WTC11 (cell line): ENCODE data around the gene RPS10.

Experiments
- CREB1 ChIP-seq: sonication (generic); formaldehyde crosslinking; IDR thresholded peaks from 2 replicates; pipeline ENCODE4 v1.8.0; 2023; ENCODE audit warnings: mild to moderate bottlenecking, missing genetic modification reagents
- CTCF ChIP-seq: fragments of 200-600 bp; IDR thresholded peaks from 2 replicates; pipeline ENCODE4 v1.8.0; 2022; ENCODE audit warnings: antibody characterized with exemption
- E2F4 ChIP-seq: sonication (generic); formaldehyde crosslinking; IDR thresholded peaks from 2 replicates; pipeline ENCODE4 v1.8.1; 2022; ENCODE audit warnings: low read depth, mild to moderate bottlenecking, moderate library complexity, missing genetic modification reagents, borderline replicate concordance
- ELF4 ChIP-seq: sonication (generic); formaldehyde crosslinking; IDR thresholded peaks from 2 replicates; pipeline ENCODE4 v1.8.1; 2022; ENCODE audit warnings: low read depth, mild to moderate bottlenecking, moderate library complexity, missing genetic modification reagents
- ERG ChIP-seq: fragments of 250-450 bp; sonication (Bioruptor Pico); IDR thresholded peaks from 2 replicates; pipeline ENCODE4 v1.8.0; 2021; ENCODE audit warnings: mild to moderate bottlenecking
- ESRRA ChIP-seq: sonication (generic); formaldehyde crosslinking; IDR thresholded peaks from 2 replicates; pipeline ENCODE4 v1.8.1; 2022; ENCODE audit warnings: mild to moderate bottlenecking, missing genetic modification reagents, borderline replicate concordance
- HMGXB4 ChIP-seq: sonication (generic); formaldehyde crosslinking; IDR thresholded peaks from 2 replicates; pipeline ENCODE4 v1.8.1; 2023; ENCODE audit warnings: mild to moderate bottlenecking, moderate library complexity, missing genetic modification reagents
- IRF2 ChIP-seq: sonication (generic); formaldehyde crosslinking; IDR thresholded peaks from 2 replicates; pipeline ENCODE4 v1.8.0; 2022; ENCODE audit warnings: low read depth, missing genetic modification reagents, borderline replicate concordance
- RELA ChIP-seq: sonication (generic); formaldehyde crosslinking; IDR thresholded peaks from 2 replicates; pipeline ENCODE4 v1.8.1; 2022; ENCODE audit warnings: missing genetic modification reagents, mild to moderate bottlenecking, borderline replicate concordance
- STAT6 ChIP-seq: sonication (generic); formaldehyde crosslinking; conservative IDR thresholded peaks from 2 replicates; pipeline ENCODE4 v1.8.1; 2023; ENCODE audit warnings: mild to moderate bottlenecking, low read depth, missing genetic modification reagents, moderate library complexity

- TF ChIP-seq CTCF (no peak), HMGXB4 (CRISPR knock-in tag) (no peak), CREB1 (CRISPR knock-in tag) (no peak), ELF4 (CRISPR knock-in tag) (no peak), E2F4 (CRISPR knock-in tag) (no peak), STAT6 (CRISPR knock-in tag) (no peak), ERG (CRISPR knock-in tag) (no peak), ESRRA (no peak), IRF2 (CRISPR knock-in tag) (no peak), RELA (no peak)
Measured at GRCh38 chr6:34425132-34425497, 754 bp downstream of the RPS10 start.
